Fibroblast of skin of back (primary cell): Measurements from ENCODE around the gene APPL1.
A peak's percentile ranks its signal among the peaks of the same experiment; 100 is the strongest.

ENCODE experiments used
- DNase-seq: peaks from one replicate; pipeline ENCODE4 v3.0.0-alpha.2; 2013

Gene APPL1

GRCh38 chr3:57274845-57275244 is 47.3 kb downstream of the APPL1 start:
- no peak for DNase-seq

GRCh38 chr3:57275393-57275792 is 47.9 kb downstream of the APPL1 start:
- DNase-seq, result no peak

- DNase-seq, result no peak
Measured at GRCh38 chr3:57278237-57278636, 50.7 kb downstream of the APPL1 start.

- no peak for DNase-seq
Measured at GRCh38 chr3:57279685-57280084, 52.2 kb downstream of the APPL1 start.

GRCh38 chr3:57281715-57282114 is 54.2 kb downstream of the APPL1 start:
- peak; percentile 68 for DNase-seq

- DNase-seq, result no peak
Measured at GRCh38 chr3:57283334-57283733, 55.8 kb downstream of the APPL1 start.

GRCh38 chr3:57287205-57287604 is 59.7 kb downstream of the APPL1 start:
- no peak for DNase-seq

GRCh38 chr3:57288403-57288802 is 60.9 kb downstream of the APPL1 start:
- no peak for DNase-seq

- DNase-seq, result no peak
Measured at GRCh38 chr3:57292159-57292896, 64.8 kb downstream of the APPL1 start, which contains the start of gene ASB14. Gene ASB14, minus strand, starts transcription at chr3:57292685. Its CDS starts 652 bp downstream, at chr3:57292033.

GRCh38 chr3:57292897-57293526 is 65.5 kb downstream of the APPL1 start:
- no peak for DNase-seq

GRCh38 chr3:57298041-57298440 is 70.5 kb downstream of the APPL1 start:
- DNase-seq, result peak; percentile 16

GRCh38 chr3:57303520-57303919 is 76.0 kb downstream of the APPL1 start:
- DNase-seq, result peak; percentile 50

- no peak for DNase-seq
Measured at GRCh38 chr3:57309769-57310360, 82.3 kb downstream of the APPL1 start.

- DNase-seq, result no peak
Measured at GRCh38 chr3:57314204-57314603, 86.7 kb downstream of the APPL1 start.
